NCI-H128 (cell line): ENCODE results near the gene ERC2.

Experiments used
- DNase-seq: peaks from one replicate; lab custom pipeline; 2025; ENCODE audit not compliant: unreplicated experiment; lab: John Stamatoyannopoulos, UW

ERC2 gene

GRCh38 chr3:56130036-56130435 lies 338.2 kb downstream of the ERC2 start:
- no peak for DNase-seq

- DNase-seq, result no peak
Observed at GRCh38 chr3:56126632-56127031, 341.6 kb downstream of the ERC2 start.

DNA sequence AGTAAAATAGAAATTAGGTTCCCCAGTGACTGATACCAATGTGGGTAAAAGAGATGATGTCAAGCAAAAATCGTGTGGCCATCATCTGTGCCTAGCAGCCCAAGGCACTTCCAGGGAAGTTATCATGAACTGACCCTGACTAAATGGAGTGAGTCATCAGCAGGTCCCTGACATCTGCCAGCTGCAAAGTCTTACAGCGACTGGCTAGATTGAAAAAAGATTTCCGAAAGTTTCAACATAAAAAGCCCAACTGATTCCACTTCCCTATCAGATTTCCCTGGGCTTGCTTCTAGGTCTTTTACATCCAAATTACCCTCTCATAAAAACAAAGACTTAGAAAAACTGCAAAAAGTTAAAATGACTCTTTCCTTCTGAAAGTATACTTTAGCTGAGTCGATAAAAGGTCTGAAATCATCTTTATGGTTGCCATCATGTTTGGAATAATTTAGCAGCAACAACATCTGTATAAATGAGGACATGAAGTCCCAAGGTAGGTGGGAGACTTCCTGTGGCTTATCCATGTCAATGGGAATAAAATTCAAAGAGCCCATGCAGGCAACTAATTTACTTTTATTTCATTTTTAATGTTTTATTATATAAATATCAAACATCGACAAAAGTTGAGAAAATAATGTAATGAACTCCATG lies 342.8 kb downstream of the ERC2 start:
- no peak for DNase-seq

GRCh38 chr3:56124546-56124945 lies 343.7 kb downstream of the ERC2 start:
- DNase-seq, result no peak

DNA sequence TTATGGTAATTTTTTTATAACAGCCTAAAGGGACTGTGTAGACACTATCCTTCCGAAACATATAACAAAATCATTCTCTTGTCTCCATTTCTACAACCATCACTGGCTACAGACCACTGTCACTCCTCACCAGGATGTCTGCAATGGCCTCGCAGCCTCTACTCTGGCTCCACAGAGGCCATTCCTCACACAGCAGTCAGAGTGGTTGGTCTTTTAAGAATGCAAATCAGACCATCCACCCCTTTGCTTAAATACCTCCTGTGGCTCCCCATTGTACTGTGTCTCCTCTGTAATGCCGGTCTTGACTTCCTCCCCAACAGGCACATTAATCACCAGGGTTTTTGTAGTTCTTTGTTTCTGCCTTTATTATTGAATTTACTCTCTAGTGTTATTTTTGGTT lies 344.8 kb downstream of the ERC2 start:
- DNase-seq, result no peak

- no peak for DNase-seq
Observed at GRCh38 chr3:56122911-56123310, 345.4 kb downstream of the ERC2 start.

GRCh38 chr3:56121716-56122115 lies 346.6 kb downstream of the ERC2 start:
- no peak for DNase-seq

DNA sequence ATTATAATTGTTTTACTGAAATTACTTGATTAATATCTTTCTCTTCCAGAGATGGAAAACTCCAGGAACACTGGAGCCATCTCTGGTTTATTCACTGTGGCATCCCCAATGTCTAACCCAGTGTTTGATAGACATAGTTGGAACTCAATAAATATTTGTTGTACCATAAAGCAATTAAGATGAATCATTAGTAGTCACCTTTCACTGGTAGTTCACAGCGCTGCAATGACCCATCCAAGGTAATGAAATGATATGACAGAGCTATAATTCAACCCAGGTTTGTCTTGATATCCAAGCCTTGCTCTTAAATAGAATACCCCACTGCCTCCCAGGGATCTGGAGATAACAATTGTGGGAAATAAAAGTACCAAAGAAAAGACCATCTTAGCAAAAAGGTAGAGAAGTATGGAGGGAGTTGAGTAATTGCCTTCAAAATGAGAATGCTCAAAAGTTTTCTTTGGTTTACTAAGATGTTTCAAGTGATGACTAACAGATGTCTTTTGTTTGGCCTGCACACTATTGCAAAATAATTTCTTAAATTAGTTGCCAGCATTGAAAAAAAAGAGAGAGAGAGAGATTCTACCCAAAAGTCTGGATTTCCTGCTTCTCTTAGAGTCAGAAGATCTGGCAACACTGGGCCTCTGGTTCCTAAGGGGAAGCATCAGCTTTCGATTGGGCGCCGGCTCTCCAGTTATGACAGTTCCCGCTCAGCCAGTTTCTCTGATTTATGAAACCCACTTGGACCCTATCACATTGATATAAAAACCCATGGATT lies 348.5 kb downstream of the ERC2 start:
- DNase-seq, result no peak

DNA sequence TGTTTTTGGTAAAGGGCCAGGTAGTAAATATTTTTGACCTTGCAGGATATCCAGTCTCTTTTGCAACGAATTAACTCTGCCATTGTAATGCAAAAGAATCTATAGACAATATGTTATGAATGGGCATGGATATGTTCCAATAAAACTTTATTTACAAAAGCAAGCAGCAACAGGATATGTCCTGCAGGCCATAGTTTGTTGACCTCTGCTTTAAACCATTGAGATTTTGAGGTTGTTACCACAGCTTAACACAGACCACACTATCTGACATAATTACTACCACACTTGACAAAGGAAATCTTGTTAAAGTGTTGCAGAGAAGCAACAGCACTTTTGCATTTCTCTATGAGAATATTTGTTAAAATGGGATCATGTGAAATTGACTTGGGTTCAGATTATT lies 349.3 kb downstream of the ERC2 start:
- no peak for DNase-seq

GRCh38 chr3:56115698-56116097 lies 352.6 kb downstream of the ERC2 start:
- DNase-seq, result no peak

DNA sequence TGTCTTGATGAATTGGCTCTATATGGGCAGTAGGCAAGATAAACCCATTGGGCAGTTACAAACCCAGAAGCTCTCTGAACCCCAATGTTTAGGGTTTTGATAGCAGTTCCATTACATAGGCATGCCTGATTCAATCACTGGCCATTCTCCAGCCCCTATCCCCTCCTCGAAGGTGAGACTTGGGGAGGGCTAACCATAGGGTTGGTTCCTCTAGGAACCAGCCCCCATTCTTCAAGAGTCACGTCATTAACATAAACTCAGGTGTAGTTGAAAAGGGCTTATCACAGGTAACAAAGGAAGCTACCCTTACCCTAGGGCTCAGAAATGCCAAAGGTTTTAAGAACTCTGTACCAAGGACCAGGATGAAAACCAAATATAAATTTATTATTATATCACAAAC lies 353.1 kb downstream of the ERC2 start:
- no peak for DNase-seq

GRCh38 chr3:56113908-56114307 lies 354.4 kb downstream of the ERC2 start:
- no peak for DNase-seq

GRCh38 chr3:56113231-56113630 lies 355.0 kb downstream of the ERC2 start:
- no peak for DNase-seq

DNA sequence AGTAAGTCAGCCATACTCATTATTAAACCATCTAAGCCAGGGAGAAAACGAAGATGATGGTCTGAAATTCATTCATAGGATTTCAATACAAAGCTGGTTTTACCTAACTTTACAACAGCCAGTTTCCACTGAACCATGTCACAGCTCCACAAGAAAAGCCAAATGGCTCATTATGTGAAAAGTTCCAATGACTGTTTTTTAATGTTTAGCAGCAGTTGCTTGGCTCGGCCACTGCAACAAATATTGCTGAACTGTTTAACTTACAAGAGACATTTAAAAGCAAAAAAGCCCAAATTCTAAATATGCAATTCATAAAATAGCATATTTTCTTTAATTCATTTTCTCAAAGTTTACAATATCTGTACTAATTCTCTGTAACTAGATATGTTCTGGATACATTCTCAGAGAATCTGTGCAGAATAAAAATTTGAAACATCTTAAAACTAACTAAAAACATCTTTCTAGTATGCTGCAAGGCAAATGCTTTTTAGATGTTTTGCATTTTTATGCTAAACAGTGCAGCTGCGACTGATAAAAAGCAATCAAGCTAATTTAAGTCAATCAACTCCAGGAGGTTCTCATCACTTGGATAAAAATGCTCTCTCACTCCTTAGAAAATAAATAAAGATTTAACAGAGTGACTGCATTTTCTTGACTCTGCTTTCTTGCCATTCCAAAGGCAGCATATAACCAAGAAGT lies 356.5 kb downstream of the ERC2 start:
- DNase-seq, result no peak

- DNase-seq, result no peak
Observed at GRCh38 chr3:56110886-56111285, 357.4 kb downstream of the ERC2 start.

DNA sequence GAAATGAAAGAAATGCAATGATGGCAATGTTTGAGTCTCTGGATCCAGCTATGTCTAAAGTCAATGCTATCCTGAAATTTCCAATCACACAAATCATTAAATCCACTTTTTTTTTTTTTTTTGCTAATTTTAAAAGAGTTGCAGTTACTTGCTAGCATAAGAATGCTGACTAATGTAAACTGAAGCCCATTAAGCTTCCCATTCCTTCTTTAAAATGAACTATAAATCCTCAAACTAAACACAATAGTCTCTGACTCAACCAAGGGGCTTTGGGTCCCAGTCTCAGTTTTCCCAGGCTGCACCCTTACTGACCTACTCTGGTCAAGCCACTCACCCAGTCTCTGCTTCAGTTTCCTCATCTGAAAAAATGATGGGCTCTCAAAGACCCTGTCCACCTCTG lies 361.1 kb downstream of the ERC2 start:
- DNase-seq, result no peak

DNA sequence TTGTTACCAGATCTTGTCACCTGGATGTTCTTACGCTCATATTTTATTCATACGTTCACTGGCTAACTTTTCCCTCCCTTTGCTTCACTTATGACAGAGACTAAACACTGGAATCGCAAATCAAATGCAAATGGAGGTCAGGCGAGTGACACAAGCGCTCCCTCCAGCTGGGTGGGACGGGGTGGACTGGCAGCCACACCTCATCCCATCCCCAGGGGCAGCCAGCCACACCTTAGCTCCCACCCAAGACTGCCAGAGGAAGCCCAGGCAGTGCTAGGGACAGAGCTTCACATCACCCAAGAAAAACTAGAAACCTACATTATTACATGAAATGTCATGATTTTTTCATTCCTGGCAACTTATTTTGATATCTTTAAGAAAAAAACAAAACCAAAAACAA lies 366.2 kb downstream of the ERC2 start:
- no peak for DNase-seq

DNA sequence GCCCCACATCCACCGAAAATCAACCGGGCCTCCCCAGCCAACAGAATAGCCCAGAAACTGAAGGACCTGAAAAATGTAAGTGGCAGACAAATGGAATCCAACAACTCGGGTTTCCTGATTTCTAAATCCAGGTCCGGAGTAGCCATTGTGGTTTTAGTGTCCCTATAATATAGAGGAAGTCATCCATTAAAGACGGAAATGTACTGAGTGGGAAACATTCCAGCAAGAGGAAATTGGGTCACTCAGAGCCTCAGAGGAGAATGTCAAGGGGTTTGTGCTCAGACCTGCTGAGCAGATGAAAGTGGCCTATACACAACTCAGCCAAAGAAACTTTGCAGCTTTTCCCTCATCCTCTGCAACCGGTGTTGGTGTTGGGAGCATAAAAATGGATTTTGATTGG lies 366.7 kb downstream of the ERC2 start:
- DNase-seq, result no peak

DNA sequence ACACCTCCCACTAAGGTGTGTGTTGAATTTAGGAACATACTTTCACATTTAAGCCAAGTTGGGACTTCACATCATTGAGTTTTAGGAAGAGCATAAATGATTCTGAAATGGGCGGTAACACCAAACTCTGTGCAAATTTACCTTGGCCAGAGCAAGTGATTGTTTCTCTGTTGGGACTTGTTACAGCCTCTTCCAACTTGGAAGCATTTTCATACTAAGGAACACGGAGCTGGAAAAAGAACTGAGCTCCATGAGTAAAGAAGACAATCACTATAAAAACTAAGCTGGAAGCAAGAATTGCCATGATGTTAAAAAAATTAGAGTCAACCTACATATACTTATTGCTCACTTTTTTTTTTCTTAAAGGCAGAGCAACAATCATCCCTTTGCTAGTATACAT lies 371.3 kb downstream of the ERC2 start:
- no peak for DNase-seq

- no peak for DNase-seq
Observed at GRCh38 chr3:56094170-56094569, 374.1 kb downstream of the ERC2 start.

GRCh38 chr3:56089739-56090138 lies 378.5 kb downstream of the ERC2 start:
- DNase-seq, result no peak

- no peak for DNase-seq
Observed at GRCh38 chr3:56087451-56088053, 380.7 kb downstream of the ERC2 start.
